G401 (cell line): Measurements from ENCODE around the gene ATOH8. TPM values are rescaled to one million over a fixed set of nuclear protein-coding genes. Genes with fewer than 3 reads are reported as not detected.

Experiments
- DNase-seq: peaks from one replicate; pipeline ENCODE4 v3.0.0-alpha.2; 2015; ENCODE audit warnings: low spot score
- in situ Hi-C: cut with HindIII; loops from 2 replicates; pipeline ENCODE4 v1.10.0; 2016; ENCODE audit warnings: low sequenced_read_pairs, mixed read lengths
- total RNA-seq: library from RNA; depleted of rRNA; stranded (reverse); fragments of >200 nt; shearing (Covaris generic); gene quantifications from 2 replicates; pipeline ENCODE4 v1.2.3, GENCODE V29; 2014

Gene ATOH8
- total RNA-seq, 1 experiment from 2014 or later: 18.9 TPM

DNA sequence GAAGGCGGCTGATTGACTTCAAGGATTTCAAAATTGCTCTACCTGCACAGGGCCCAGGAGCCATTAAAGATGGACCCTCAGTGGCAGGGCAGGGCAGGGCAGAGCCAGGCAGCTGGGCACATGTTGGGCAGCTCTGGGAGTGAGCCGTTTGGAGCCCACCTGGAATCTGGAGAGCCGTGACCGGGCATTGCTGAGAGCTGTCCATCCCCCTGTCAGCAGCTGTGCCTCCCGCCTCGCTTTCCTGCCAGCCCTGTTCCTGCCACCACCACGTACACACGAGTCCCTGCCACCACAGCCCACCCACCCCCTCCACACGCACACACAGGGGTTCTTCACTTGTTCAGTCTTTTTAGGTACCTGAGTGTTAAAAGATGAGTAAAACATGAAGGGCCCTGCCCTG is 22.9 kb downstream of the ATOH8 start:
- DNase-seq: no peak

DNA sequence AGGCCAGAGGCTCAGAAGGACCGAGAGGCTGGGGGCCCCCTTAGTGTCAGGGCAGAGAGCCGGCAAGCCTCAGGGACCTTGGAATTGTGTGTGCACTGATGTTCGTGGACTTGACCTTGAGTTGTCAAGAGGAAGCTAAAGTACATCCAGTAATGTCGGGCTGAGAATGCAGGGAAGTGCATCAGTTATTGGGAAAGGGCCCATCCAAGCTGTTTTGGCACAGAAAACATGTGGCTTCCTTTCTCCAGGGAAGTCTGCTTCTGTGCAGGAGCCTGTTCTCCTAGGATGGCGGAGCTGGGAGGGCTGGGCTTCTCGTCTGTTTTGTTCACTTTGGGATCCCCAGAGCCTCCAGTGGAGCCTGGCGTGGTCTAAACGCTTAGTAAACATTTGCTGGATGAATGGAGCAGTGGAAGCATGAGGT is 23.7 kb downstream of the ATOH8 start:
- in situ Hi-C loops: no loop called here

More for the DNA sequence above, 22.9 kb downstream of the ATOH8 start:
- in situ Hi-C loops: no loop called here

DNA sequence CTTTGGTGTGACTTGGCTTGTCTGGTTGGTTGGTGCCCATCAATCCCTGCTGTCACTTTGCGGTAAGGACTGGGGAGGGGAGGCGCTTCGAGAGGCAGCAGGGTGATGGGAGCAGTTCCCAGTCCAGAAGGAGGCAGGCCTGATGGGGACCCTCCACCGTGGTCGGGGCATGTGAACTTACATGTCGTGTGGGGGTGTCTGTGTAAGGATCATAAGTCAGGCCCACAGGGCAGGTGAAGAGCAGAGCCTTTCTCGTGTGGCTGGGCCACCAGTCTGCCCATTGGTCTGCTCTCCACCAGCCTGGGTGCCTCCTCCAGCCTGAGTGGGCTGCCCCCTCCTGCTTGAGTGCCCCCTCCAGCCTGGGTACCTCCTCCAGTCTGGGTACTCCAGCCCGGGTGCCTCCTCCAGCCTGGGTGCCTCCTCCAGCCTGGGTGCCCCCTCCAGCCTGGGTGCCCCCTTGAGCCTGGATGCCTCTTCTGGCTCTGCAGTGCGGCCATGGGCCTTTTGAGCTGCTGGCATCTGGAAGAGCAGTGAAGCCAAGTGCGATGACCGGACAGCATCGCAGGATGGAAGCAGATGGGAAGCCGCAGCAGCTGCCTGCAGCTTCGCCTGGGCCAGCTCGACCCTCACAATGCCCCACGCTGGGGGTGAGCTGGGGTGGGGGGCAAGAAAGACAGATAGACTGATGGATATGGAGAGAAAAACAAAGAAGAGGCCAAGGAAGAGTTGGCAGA is 25.0 kb downstream of the ATOH8 start:
- in situ Hi-C loops: no loop called here
- DNase-seq: no peak

More for the DNA sequence above, 23.7 kb downstream of the ATOH8 start:
- no peak for DNase-seq

DNA sequence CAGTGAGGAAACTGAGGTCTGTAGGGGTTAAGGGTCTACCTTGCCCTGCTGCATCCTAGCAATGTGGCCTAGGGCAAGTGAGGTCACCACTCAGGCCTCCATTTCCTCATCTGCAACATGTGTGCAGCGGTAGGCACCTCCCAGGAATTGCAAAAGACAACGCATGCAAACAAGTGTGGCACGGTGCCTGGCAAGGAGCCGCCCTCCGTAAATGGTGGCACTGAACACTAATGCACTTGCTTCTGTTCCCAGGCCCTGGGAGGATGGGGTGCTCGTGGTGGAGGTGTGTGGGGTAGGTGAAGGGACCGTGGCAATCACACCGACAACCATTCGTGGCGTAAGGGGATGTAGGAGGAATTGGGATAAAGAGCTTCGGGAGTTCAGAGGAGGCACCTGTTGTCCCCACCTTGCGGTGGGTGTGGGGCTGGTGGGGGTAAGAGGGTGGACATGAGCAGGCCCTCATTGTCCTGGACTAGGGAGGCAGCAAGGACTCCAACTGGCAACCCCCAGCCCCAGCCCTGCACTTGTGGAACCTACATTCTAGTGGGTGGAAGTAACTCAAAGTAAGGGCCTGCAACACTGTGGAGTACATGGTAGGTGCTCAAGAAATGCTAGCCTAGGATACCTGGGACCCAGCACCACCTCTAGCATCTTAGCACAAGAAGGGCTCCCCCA is 26.0 kb downstream of the ATOH8 start:
- no peak for DNase-seq
- in situ Hi-C loops: no loop called here

DNA sequence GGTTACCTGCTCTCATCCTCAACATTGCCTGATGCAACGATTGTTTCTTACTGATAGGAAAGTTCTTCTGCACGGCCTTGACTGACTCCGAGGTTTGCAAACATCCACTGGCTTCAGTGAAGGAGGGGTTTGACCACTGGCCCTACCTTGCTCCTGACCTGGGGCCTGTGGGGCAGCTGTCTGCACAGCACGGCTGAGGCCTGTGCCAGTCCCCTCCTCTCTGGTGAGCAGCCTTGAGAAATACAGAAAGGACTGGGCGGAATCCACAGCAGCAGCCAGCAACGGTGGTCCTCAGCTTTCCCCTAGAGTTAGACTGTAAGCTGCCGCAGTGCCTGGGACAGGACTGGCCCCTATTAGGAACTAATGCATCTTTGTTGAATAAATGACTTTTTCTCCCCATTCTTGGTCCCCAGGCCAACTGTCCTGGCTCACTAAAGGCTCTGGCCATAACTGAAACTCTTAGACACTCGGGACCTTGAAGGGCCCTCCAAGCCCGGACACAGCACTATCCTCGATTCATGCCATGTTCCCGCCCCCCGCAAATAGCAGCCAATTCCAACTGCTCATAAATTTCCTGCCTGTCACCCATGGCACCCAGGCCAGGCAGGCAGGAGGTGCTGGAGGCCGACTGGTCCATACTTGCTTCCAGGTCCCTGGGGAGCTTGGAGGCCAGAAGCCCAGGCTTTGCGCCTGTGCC is 26.7 kb downstream of the ATOH8 start:
- no peak for DNase-seq
- in situ Hi-C loops: no loop called here

DNA sequence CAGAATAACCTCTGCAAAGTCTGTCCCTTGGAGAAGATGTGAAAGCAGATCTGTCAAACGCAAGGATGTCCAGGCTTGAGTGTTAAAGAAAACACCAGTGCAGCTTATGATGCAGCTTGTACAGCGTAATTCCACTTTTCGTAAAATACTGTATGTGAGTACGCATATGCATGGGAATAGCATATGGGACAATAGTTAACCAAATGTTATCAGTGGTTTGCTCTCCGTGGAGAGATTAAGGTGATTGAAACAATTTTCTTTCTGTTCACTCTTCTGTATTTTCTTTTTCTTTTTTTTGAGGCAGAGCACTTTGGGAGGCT is 27.2 kb downstream of the ATOH8 start:
- in situ Hi-C loops: no loop called here
- DNase-seq: no peak

DNA sequence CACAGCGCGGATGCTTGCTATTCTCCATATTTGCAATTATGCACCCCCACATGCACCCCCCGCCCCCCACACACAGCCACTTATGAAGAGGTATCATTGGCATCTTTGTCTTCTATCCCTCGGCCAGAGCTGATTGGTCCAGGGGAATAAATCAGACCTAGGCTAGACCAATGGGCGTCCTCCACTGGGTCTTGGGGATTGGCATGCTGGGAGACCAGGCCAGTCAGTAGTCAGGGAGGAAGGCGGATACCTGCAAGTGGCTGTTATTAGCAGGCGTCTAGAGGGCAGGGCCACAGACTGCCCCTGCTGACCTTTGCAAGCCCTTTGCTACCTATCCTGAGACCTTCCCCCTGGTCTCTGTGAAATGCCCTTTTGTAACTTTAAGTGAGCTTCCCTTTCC is 30.0 kb downstream of the ATOH8 start:
- in situ Hi-C loops: no loop called here
- no peak for DNase-seq

DNA sequence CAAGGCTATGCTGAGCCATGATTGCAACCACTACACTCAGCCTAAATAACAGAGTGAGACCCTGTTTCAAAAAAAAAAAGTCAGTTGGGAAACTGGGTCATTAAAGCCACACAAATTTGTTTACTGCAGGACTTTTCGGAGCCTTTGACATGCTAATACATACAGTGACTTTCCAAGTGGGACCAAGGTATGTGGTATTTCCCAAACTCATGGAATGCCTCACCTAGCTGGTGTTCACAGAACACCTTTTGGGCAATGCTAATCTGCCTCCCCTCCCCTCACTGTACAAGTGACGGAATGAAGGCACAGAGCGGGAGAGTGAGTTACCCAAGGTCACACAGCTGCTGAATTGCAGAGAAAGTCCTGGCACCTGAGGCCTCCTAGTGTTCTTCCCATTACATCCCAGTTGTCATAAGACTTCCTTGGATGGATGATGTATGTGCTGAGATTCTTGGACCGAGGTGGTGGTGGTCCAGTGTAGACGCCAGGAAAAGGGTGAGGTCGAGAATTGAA is 30.7 kb downstream of the ATOH8 start:
- in situ Hi-C loops: no loop called here
- DNase-seq: no peak

DNA sequence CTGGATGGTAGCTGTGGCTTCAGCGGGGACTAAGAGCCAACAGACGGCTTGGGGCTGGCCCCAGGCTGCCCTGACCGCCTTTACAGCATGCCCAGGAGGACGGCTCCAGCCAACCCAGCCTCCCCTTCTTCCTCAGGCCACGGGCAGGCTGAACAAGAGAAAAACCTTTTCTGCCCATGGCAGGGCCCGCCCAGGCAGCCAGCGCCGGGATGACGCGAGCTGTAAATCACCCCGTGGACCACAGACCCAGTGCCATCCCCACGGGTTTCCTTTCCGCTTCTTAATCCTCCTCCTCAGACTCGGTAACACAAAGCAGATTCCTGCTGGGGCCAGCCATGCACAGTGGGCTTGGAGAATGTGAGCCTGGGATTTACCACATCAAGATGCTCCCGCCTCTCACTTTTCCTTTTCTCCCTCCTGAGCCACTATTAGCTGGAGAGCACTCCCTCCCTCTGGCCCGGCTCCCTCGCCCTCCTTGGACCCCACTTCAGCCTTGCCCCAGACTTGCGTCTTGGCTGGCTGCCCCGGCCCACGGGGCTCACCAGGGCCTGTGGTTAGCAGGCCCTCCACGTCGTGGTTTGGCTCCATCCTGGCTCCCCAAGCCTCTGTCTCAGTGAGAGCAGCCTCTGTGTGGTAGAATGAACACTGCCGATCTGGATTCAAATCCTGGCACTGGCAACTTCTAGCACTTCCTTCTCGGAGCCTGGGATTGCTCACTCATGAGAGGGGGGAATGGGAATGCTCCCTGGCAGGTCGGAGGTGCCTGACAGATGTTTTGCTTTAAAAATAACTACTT is 31.4 kb downstream of the ATOH8 start:
- in situ Hi-C loops: no loop called here
- peak; percentile 29 for DNase-seq

DNA sequence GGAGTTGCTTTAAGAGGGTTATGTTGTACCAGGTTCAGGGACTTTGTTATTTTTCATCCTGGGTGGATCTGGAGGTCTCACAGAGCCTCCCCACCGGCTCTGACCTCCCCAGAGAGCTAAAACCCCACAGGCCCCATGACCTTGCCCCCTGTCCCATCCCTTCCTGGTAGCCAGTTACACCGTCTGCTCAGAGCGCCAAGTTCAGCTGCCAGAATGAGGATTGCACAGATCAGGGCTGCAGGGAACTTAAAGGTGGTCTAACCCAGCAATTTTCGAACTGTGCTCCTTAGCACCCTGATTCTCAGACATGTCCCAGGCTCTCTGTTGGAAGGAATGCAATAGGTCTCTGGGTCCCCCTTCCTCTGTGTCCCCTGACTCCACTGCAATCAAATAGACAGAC is 32.1 kb downstream of the ATOH8 start:
- in situ Hi-C loops: no loop called here
- DNase-seq: no peak

DNA sequence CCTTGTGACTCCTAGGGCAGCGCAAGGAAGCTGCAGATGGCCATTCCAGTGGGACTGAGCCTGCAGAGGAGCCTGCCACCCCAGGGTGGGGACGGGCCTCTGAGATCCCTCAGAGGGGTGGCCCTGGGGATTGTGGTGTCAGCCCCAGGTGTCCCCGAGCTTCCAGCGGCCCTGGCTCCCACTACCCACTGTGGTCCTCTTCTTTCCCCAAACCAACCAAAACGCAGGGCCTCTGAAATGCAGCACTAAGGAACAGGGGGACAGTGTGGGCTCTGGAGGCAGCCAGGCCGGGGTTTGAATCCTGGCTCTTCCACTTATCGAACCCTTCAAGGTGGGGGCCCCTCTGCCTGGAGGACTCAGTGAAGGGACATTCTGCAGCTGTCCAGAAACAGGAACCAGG is 32.7 kb downstream of the ATOH8 start:
- DNase-seq: no peak

DNA sequence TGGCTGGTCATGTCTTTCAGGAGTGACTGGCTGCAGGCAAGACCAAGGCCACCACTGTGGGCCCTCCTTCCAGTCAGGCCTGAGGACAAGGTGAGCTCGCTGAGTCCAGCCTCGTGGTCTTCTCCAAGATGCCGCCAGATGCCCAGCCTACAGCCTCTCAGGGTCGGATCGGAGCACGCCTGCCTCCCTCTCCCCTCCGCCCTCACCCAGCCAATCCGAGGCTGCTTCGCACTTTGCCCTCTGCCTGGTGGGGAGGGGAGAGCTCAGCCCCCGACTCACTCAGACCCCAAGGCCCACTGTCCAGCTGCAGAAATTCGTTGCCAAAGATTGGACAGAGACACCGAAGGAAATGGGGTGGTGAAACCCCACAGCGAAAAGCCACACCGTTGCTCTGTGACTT is 33.1 kb downstream of the ATOH8 start:
- DNase-seq: no peak
- in situ Hi-C loops: no loop called here

More for the DNA sequence above, 32.7 kb downstream of the ATOH8 start:
- in situ Hi-C loops: no loop called here

DNA sequence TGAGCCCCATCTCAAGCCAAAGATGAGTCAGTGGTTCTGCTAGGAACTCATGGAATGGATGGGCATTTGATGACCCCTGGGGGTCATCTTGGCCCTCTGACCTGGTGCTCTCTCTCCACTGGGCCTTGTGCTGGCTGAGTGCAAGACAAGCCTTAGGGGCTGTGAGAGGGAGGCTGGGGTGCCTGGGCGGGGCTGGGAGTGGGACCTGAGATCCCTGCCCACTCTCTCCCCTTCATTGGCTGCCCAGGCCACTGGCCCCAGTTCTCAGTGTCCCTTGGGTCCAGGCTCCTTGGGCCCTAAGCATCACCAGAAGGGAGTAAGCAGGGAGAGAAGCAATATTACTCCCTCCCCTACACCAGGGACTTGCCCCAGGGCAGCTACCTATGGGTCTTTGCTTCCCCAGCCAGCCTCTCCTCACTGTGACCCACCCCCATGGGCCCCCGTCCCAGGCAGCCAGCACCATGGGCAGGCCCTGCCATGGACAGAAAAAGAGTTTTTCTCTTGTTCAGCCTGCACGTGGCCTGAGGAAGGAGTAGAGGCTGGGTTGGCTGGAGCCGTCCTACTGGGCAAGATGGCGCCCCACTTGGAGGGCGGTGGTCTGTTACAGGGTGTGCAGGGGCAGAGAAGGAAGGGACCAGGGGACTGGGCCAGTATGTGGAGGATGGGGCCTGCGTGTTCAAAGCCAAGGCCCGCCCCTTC is 33.6 kb downstream of the ATOH8 start:
- in situ Hi-C loops: no loop called here
- DNase-seq: no peak

DNA sequence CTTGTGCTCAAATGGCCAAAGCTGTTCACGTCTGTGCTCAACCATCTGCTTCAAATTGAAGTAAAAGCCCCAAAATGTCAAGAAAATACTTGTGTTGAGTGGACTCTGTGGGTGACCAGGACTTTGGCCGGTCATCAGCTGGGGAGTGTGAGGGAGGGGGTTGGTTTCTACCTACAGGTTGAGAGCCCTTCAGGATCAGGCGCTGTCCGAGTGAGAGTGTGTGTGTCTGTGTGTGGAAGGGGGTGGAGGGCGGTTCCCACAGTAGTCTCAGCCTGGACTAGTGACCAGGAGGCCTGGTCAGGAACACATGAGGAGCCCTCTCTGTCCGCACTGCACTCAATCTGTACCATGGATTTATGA is 34.2 kb downstream of the ATOH8 start:
- in situ Hi-C loops: no loop called here
- no peak for DNase-seq

DNA sequence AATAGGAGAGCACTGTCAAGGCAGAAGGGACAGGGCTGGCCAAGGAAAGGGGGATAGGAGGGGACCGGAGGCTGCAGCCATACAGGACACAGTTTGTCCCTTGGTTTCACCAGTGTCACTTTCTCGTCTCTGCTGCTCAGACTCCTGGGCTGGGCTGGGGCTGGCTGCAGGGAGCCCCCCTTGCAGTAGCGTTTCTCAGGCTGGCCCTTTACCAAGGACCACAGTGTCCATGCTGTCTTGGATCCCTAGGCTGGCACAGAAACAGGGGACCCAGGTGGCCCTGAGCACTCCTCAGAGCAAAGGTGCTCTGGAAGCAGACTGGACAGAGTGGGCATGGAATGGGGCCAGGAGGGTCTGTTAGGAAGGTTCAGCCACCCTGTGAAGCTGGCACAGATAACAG is 34.8 kb downstream of the ATOH8 start:
- no peak for DNase-seq
- in situ Hi-C loops: no loop called here

DNA sequence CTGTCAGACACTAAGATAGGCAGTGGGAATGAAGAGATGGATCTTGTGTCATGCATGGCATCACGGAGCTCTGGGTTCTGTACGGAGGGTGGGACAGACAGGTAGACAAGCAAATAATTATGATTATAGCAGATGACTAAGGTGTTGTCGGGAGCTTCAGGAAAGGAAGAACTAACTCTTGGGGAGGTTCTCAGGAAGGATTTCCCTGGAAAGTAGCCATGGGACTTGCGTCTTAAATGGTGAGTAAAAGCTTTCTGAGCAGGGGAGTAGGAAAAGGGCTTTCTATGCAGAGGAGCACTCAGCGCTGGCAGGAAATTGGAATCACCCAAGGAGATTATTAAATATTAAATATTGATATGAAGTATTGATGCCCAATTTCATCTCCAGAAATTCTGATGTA is 35.5 kb downstream of the ATOH8 start:
- no peak for DNase-seq
- in situ Hi-C loops: no loop called here

DNA sequence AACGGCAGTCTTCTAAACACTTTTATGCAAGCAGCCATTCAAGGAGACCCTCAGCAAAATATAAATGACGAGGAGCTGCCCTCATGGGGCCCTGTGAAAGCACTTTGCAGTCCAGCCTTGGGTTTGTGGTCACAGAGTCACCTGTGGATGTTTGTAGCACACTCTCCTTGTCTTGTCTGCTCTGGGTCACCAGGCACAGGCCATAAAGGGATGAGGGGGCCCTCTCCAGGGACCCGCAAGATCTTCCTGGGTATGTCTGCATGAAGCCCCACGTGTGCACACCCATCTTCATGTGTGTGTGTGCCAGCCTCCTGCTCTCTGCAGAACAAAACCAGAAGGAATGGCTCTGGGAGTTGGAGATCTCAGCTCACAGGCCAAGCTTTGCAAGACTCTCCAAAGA is 36.2 kb downstream of the ATOH8 start:
- in situ Hi-C loops: no loop called here
- no peak for DNase-seq

DNA sequence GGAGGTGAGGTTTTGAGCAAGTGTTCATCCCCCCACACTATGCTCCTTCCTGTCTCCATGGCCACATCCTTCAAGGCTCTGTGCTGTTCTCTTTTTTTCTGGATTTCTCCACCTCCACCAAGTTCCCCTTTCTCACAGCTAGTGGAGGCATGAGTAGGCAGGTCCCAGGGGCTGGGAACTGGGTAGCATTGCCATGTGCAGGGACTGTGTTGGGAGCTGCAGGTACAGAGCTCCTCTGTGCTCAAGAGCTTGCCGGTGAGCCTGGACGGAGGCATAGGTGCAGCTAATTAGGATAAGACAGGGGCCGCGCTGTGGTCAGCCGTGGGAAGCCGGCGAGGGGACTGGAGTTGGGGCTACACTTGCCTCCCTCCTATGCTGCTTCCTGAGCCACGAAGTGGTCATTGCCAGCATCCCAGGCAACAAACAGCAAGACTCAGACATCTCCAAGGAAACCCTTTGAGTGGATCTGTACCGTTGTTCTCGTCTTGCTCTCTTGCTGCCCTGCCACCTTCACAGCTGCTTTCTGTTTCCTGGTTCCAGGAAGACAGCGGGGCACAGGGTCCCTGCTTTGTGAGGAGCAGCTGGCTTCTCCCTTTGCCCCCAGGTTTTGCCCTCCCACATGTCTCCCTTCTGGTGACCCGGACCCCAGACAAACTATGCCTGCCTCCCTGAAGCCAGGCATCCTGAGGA is 36.9 kb downstream of the ATOH8 start:
- in situ Hi-C loops: no loop called here
- DNase-seq: no peak
